WERI-Rb-1 (cell line): ENCODE data around the gene MMEL1.
A peak's percentile ranks its signal among the peaks of the same experiment; 100 is the strongest.

Source experiments
- DNase-seq: peaks from one replicate; pipeline ENCODE4 v3.0.0-alpha.2; 2020
- H3K27ac ChIP-seq: fragments of 250-450 bp; sonication (Bioruptor Pico); 2 replicates; pipeline ENCODE4 v1.5.1; 2020; ENCODE audit warnings: mild to moderate bottlenecking, moderate library complexity
- H3K27me3 ChIP-seq: fragments of 250-450 bp; sonication (Bioruptor Pico); 2 replicates; pipeline ENCODE4 v1.5.1; 2021; ENCODE audit warnings: mild to moderate bottlenecking, low read depth, moderate library complexity; ENCODE audit not compliant: insufficient read depth, severe bottlenecking
- H3K36me3 ChIP-seq: fragments of 250-450 bp; sonication (Bioruptor Pico); 2 replicates; pipeline ENCODE4 v1.5.1; 2020; ENCODE audit warnings: mild to moderate bottlenecking, moderate library complexity
- H3K4me3 ChIP-seq: 2 replicates; pipeline ENCODE4 v1.5.1; 2011; ENCODE audit warnings: low read depth, mild to moderate bottlenecking, control low read depth, low read length
- H3K9me3 ChIP-seq: fragments of 250-450 bp; sonication (Bioruptor Pico); 2 replicates; pipeline ENCODE4 v1.5.1; 2021; ENCODE audit warnings: mild to moderate bottlenecking, moderate library complexity; ENCODE audit not compliant: severe bottlenecking
- CTCF ChIP-seq: IDR thresholded peaks from 2 replicates; pipeline ENCODE4 v1.5.1; 2011; ENCODE audit warnings: low read depth, mild to moderate bottlenecking, control low read depth, inconsistent platforms, low read length

MMEL1 gene

GRCh38 chr1:2612591-2613365 lies 20.0 kb downstream of the MMEL1 start:
- no peak for DNase-seq
- no peaks in the 10 kb centered on the region for H3K36me3 ChIP-seq
- H3K27me3 ChIP-seq, result peaks cover 73% of the 10 kb centered on the region
- TF ChIP-seq CTCF, result no peak
- H3K9me3 ChIP-seq, result peaks cover 22% of the 10 kb centered on the region
- H3K4me3 ChIP-seq, result no peak overlapping the region
- no peak overlapping the region for H3K27ac ChIP-seq

- Histone ChIP-seq H3K36me3 (no peaks in the 10 kb centered on the region), H3K9me3 (peaks cover 22% of the 10 kb centered on the region), H3K27me3 (peaks cover 66% of the 10 kb centered on the region), H3K27ac (no peak overlapping the region), H3K4me3 (no peak overlapping the region)
- no peak for TF ChIP-seq CTCF
- DNase-seq, result no peak
These were observed 21.0 kb downstream of the MMEL1 start for GRCh38 chr1:2611621-2612437.

GRCh38 chr1:2611031-2611501 lies 21.8 kb downstream of the MMEL1 start:
- TF ChIP-seq CTCF, result no peak
- Histone ChIP-seq H3K27me3 (peaks cover 60% of the 10 kb centered on the region), H3K36me3 (no peaks in the 10 kb centered on the region), H3K4me3 (no peak overlapping the region), H3K27ac (no peak overlapping the region), H3K9me3 (peaks cover 19% of the 10 kb centered on the region)
- peak; percentile 44 for DNase-seq

GRCh38 chr1:2610036-2610959 lies 22.5 kb downstream of the MMEL1 start:
- no peak for DNase-seq
- Histone ChIP-seq H3K36me3 (no peaks in the 10 kb centered on the region), H3K27me3 (peaks cover 53% of the 10 kb centered on the region), H3K27ac (no peak overlapping the region), H3K9me3 (peaks cover 13% of the 10 kb centered on the region), H3K4me3 (no peak overlapping the region)
- TF ChIP-seq CTCF, result no peak

- H3K4me3 ChIP-seq, result no peak overlapping the region
- no peak for DNase-seq
- H3K9me3 ChIP-seq, result peaks cover 9% of the 10 kb centered on the region
- TF ChIP-seq CTCF, result no peak
- H3K36me3 ChIP-seq, result no peaks in the 10 kb centered on the region
- peaks cover 52% of the 10 kb centered on the region for H3K27me3 ChIP-seq
- H3K27ac ChIP-seq, result no peak overlapping the region
These were observed 23.3 kb downstream of the MMEL1 start for GRCh38 chr1:2609319-2610035.
